DOHH2 (cell line): Measurements from ENCODE around the gene ERC2.

ENCODE experiments used
- H3F3A ChIP-seq: fragments of 200-600 bp; sonication (generic), shearing (Covaris generic); 2 replicates; pipeline ENCODE4 v1.6.0; 2016; ENCODE audit warnings: antibody characterized with exemption, mild to moderate bottlenecking; ENCODE audit not compliant: control insufficient read depth, insufficient read depth
- H3K27ac ChIP-seq: fragments of 200-600 bp; sonication (generic); 2 replicates; pipeline ENCODE4 v1.5.1; 2014; ENCODE audit warnings: low read depth, mild to moderate bottlenecking, low read length, moderate library complexity
- H3K27me3 ChIP-seq: fragments of 200-600 bp; sonication (generic); 2 replicates; pipeline ENCODE4 v1.6.1; 2014; ENCODE audit warnings: mild to moderate bottlenecking, low read length, mixed read lengths; ENCODE audit not compliant: control insufficient read depth
- H3K36me3 ChIP-seq: fragments of 200-600 bp; sonication (generic); 2 replicates; pipeline ENCODE4 v1.6.1; 2014; ENCODE audit warnings: mild to moderate bottlenecking, low read length, moderate library complexity, mixed read lengths; ENCODE audit not compliant: control insufficient read depth
- H3K4me1 ChIP-seq: fragments of 200-600 bp; sonication (generic); 2 replicates; pipeline ENCODE4 v1.6.1; 2014; ENCODE audit warnings: mild to moderate bottlenecking, low read length, mixed read lengths; ENCODE audit not compliant: control insufficient read depth
- H3K4me2 ChIP-seq: fragments of 200-600 bp; sonication (generic); 2 replicates; pipeline ENCODE4 v1.6.0; 2014; ENCODE audit warnings: mild to moderate bottlenecking, low read length, moderate library complexity
- H3K4me3 ChIP-seq: fragments of 200-600 bp; sonication (generic); 2 replicates; pipeline ENCODE4 v1.5.1; 2014; ENCODE audit warnings: mild to moderate bottlenecking, low read length, mixed read lengths
- H3K79me2 ChIP-seq: fragments of 200-600 bp; sonication (generic); 2 replicates; pipeline ENCODE4 v1.6.1; 2014; ENCODE audit warnings: mild to moderate bottlenecking, low read length, mixed read lengths; ENCODE audit not compliant: control insufficient read depth
- H3K9me2 ChIP-seq: fragments of 200-600 bp; sonication (generic); replicated peaks from 2 replicates; pipeline ENCODE4 v1.6.1; 2014; ENCODE audit warnings: mild to moderate bottlenecking, low read length, mixed read lengths; ENCODE audit not compliant: control insufficient read depth
- H3K9me3 ChIP-seq: fragments of 200-600 bp; sonication (generic); 2 replicates; pipeline ENCODE4 v1.6.1; 2014; ENCODE audit warnings: antibody characterized with exemption, low read length, mixed read lengths; ENCODE audit not compliant: control insufficient read depth, insufficient read depth
- H4K20me1 ChIP-seq: fragments of 200-600 bp; sonication (generic); 2 replicates; pipeline ENCODE4 v1.6.0; 2014; ENCODE audit warnings: low read depth, mild to moderate bottlenecking, antibody characterized with exemption, low read length, moderate library complexity; ENCODE audit not compliant: control insufficient read depth, insufficient read depth
- EZH2phosphoT487 ChIP-seq: fragments of 200-600 bp; sonication (generic); IDR thresholded peaks from 2 replicates; pipeline ENCODE4 v1.6.1; 2017; ENCODE audit warnings: borderline replicate concordance, mild to moderate bottlenecking, antibody characterized with exemption, low read length, moderate library complexity, mixed read lengths
- TF ChIP-seq, protein P1 (sequence below): fragments of 200-600 bp; sonication (generic); IDR thresholded peaks from one replicate; pipeline ENCODE4 v1.5.1; 2014; ENCODE audit warnings: antibody characterized with exemption, mild to moderate bottlenecking, low read depth, low read length; ENCODE audit not compliant: poor library complexity, severe bottlenecking

ERC2 gene

DNA sequence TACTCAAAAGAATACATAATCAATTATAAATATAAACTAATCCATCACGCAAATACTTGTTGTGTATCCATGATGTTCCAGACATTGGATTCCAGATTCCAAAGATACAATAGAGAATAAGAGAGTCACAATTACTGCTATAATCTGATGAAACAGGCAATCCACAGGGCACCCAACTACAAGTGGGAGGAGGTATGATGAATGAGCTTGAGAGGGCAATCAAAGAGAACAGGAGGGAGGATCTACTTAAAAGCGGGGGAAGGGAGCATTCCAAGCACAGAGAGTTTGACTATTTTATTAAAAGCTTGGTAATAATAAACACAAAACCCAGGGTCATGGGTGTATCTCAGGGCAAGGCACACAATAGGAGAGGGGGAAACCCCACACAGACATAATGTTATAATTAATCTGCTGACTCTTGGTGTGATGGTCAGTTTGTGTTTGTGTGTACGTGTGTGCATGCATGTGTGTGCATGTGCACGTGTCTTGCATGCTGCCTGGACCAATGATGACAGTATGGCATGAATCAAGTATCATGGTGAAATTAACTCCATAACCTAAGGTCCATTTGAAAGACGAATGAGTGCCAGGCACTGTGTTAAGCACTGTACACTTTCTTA, 655.8 kb downstream of the ERC2 start:
- no peaks in the 10 kb centered on the region for H3K4me1 ChIP-seq
- no peak overlapping the region for H3K4me2 ChIP-seq
- H3K27ac ChIP-seq: no peak overlapping the region
- no peak overlapping the region for H3K4me3 ChIP-seq
- no peaks in the 10 kb centered on the region for H3F3A ChIP-seq
- H3K36me3 ChIP-seq: no peaks in the 10 kb centered on the region
- no peaks in the 10 kb centered on the region for H3K27me3 ChIP-seq
- H3K79me2 ChIP-seq: no peaks in the 10 kb centered on the region
- no peaks in the 10 kb centered on the region for H3K9me3 ChIP-seq
- H3K9me2 ChIP-seq: no peaks in the 10 kb centered on the region
- no peak for TF ChIP-seq EZH2phosphoT487
- TF ChIP-seq, protein P1, sequence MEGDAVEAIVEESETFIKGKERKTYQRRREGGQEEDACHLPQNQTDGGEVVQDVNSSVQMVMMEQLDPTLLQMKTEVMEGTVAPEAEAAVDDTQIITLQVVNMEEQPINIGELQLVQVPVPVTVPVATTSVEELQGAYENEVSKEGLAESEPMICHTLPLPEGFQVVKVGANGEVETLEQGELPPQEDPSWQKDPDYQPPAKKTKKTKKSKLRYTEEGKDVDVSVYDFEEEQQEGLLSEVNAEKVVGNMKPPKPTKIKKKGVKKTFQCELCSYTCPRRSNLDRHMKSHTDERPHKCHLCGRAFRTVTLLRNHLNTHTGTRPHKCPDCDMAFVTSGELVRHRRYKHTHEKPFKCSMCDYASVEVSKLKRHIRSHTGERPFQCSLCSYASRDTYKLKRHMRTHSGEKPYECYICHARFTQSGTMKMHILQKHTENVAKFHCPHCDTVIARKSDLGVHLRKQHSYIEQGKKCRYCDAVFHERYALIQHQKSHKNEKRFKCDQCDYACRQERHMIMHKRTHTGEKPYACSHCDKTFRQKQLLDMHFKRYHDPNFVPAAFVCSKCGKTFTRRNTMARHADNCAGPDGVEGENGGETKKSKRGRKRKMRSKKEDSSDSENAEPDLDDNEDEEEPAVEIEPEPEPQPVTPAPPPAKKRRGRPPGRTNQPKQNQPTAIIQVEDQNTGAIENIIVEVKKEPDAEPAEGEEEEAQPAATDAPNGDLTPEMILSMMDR: no peak
- H4K20me1 ChIP-seq: no peaks in the 10 kb centered on the region

DNA sequence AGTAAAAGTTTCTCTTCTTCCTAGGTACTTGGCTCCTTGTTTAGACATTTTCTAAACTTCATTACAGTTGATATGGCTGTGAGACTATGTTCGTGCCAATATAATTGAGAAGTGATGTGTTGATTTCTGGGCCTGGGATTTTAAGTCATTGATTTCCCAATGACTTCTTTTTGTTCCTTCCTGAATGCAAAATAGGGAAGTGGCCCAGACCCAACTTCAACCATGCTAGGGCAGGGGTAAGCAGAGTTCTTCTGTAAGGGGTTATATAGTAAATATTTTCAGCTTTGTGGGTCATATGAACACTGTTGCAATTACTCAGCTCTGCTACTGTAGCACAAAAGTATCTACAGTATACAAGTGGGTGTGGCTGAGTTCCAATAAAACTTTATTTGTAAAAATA, 661.1 kb downstream of the ERC2 start:
- no peak for TF ChIP-seq EZH2phosphoT487
- no peak overlapping the region for H3K27ac ChIP-seq
- no peaks in the 10 kb centered on the region for H3F3A ChIP-seq
- no peaks in the 10 kb centered on the region for H3K36me3 ChIP-seq
- H3K4me3 ChIP-seq: no peak overlapping the region
- H3K79me2 ChIP-seq: no peaks in the 10 kb centered on the region
- no peaks in the 10 kb centered on the region for H4K20me1 ChIP-seq
- no peaks in the 10 kb centered on the region for H3K9me3 ChIP-seq
- no peaks in the 10 kb centered on the region for H3K4me1 ChIP-seq
- H3K9me2 ChIP-seq: no peaks in the 10 kb centered on the region
- H3K27me3 ChIP-seq: no peaks in the 10 kb centered on the region
- H3K4me2 ChIP-seq: no peak overlapping the region

GRCh38 chr3:55805169-55805568, 663.1 kb downstream of the ERC2 start:
- TF ChIP-seq, protein P1: no peak
- TF ChIP-seq EZH2phosphoT487: no peak
- no peak overlapping the region for H3K4me3 ChIP-seq
- no peaks in the 10 kb centered on the region for H3K36me3 ChIP-seq
- no peaks in the 10 kb centered on the region for H3K27me3 ChIP-seq
- H3F3A ChIP-seq: no peaks in the 10 kb centered on the region
- H3K4me2 ChIP-seq: no peak overlapping the region
- H3K9me2 ChIP-seq: no peaks in the 10 kb centered on the region
- H3K27ac ChIP-seq: no peak overlapping the region
- H3K79me2 ChIP-seq: no peaks in the 10 kb centered on the region
- no peaks in the 10 kb centered on the region for H3K9me3 ChIP-seq
- H4K20me1 ChIP-seq: no peaks in the 10 kb centered on the region
- no peaks in the 10 kb centered on the region for H3K4me1 ChIP-seq

- no peaks in the 10 kb centered on the region for H3K9me3 ChIP-seq
- TF ChIP-seq, protein P1: no peak
- TF ChIP-seq EZH2phosphoT487: no peak
- no peak overlapping the region for H3K27ac ChIP-seq
- no peaks in the 10 kb centered on the region for H3K36me3 ChIP-seq
- H3K4me2 ChIP-seq: no peak overlapping the region
- no peaks in the 10 kb centered on the region for H3K27me3 ChIP-seq
- no peaks in the 10 kb centered on the region for H3K4me1 ChIP-seq
- H3F3A ChIP-seq: no peaks in the 10 kb centered on the region
- H4K20me1 ChIP-seq: no peaks in the 10 kb centered on the region
- H3K9me2 ChIP-seq: no peaks in the 10 kb centered on the region
- H3K4me3 ChIP-seq: no peak overlapping the region
- H3K79me2 ChIP-seq: no peaks in the 10 kb centered on the region
Measured at GRCh38 chr3:55804170-55805095, 663.8 kb downstream of the ERC2 start.
